OCI-M1 (cell line): Measurements from ENCODE around the gene GTF2H2C_2.
"Not testable (repeated sequence)": the region's sequence is repeated elsewhere in the genome, so short reads cannot be mapped to it uniquely, and the experiment has no call there.

Experiments
- DNase-seq: peaks from one replicate; lab custom pipeline; 2025; lab: John Stamatoyannopoulos, UW

Gene GTF2H2C_2

GRCh38 chr5:70415117-70415516 is at the start of gene GTF2H2C_2:
TSS of gene GTF2H2C_2 (plus strand) at chr5:70415368.
- DNase-seq = not testable (repeated sequence)

GRCh38 chr5:70400984-70401686 is 14.0 kb upstream of the GTF2H2C_2 start:
- DNase-seq = not testable (repeated sequence)

GRCh38 chr5:70421322-70421721 is 6.2 kb downstream of the GTF2H2C_2 start:
- not testable (repeated sequence) for DNase-seq

- DNase-seq = not testable (repeated sequence)
These were observed 8.0 kb downstream of the GTF2H2C_2 start for GRCh38 chr5:70423215-70423614.

- not testable (repeated sequence) for DNase-seq
These were observed 23.4 kb downstream of the GTF2H2C_2 start for GRCh38 chr5:70438518-70438917.

- not testable (repeated sequence) for DNase-seq
These were observed 34.4 kb downstream of the GTF2H2C_2 start for GRCh38 chr5:70449565-70449964.

GRCh38 chr5:70451249-70451984 is 36.2 kb downstream of the GTF2H2C_2 start:
- not testable (repeated sequence) for DNase-seq

GRCh38 chr5:70457093-70457492 is 41.9 kb downstream of the GTF2H2C_2 start:
- not testable (repeated sequence) for DNase-seq

- DNase-seq = not testable (repeated sequence)
These were observed 44.0 kb downstream of the GTF2H2C_2 start for GRCh38 chr5:70459188-70459587.

- not testable (repeated sequence) for DNase-seq
These were observed 46.8 kb downstream of the GTF2H2C_2 start for GRCh38 chr5:70461984-70462383.

GRCh38 chr5:70464019-70464637 is 49.0 kb downstream of the GTF2H2C_2 start:
- not testable (repeated sequence) for DNase-seq

GRCh38 chr5:70469926-70470509 is 54.9 kb downstream of the GTF2H2C_2 start:
- DNase-seq = not testable (repeated sequence)
